Upper lobe of left lung (tissue), 6 donors: ENCODE data around the gene FBXO27. TPM values are rescaled to one million over a fixed set of nuclear protein-coding genes. Genes with fewer than 3 reads are reported as not detected.

Source experiments
- ATAC-seq, 2 donors: fragments of 200-7000 bp; cut with Tn5 transposase; one replicate each; pipeline ENCODE4 v1.9.1; 2022; ENCODE audit warnings: mild to moderate bottlenecking in 2 of 2, moderate library complexity in 2 of 2; ENCODE audit not compliant: low FRiP score in 2 of 2
- DNase-seq, 2 donors: peaks; one replicate each; pipeline ENCODE4 v3.0.0-alpha.2; 2019 to 2020
- H3K27ac ChIP-seq, 4 donors: fragments of 200-600 bp; sonication (generic); one replicate each; pipeline ENCODE4 v1.5.1; 2016 to 2019
- H3K27me3 ChIP-seq, 4 donors: fragments of 200-600 bp; sonication (generic); one replicate each; pipeline ENCODE4 v1.5.1; 2017 to 2019
- H3K36me3 ChIP-seq, 4 donors: fragments of 200-600 bp; sonication (generic); one replicate each; pipeline ENCODE4 v1.5.1; 2016 to 2019
- H3K4me1 ChIP-seq, 4 donors: fragments of 200-600 bp; sonication (generic); one replicate each; pipeline ENCODE4 v1.5.1; 2018 to 2019
- H3K4me3 ChIP-seq, 4 donors: fragments of 200-600 bp; sonication (generic); one replicate each; pipeline ENCODE4 v1.5.1; 2017 to 2019; ENCODE audit warnings: mild to moderate bottlenecking in 2 of 4, moderate library complexity in 1 of 4
- H3K9me3 ChIP-seq, 4 donors: fragments of 200-600 bp; sonication (generic); one replicate each; pipeline ENCODE4 v1.5.1; 2018 to 2019
- CTCF ChIP-seq, 6 experiments: fragments of 450-650 bp in 4 of 6; fragments of 200-600 bp in 2 of 6; sonication (generic) in 2 of 6; IDR thresholded peaks; one replicate each; pipeline ENCODE4 v1.5.1; 2016 to 2019; ENCODE audit warnings: antibody characterized with exemption in 6 of 6
- EP300 ChIP-seq, 4 donors: sonication (generic); formaldehyde crosslinking; IDR thresholded peaks; one replicate each; pipeline ENCODE4 v1.5.1; 2017; ENCODE audit warnings: antibody characterized with exemption in 4 of 4, control low read depth in 2 of 4
- POLR2A ChIP-seq, 4 donors: fragments of 450-650 bp; IDR thresholded peaks; one replicate each; pipeline ENCODE4 v1.5.1; 2016 to 2017; ENCODE audit warnings: antibody characterized with exemption in 4 of 4, mild to moderate bottlenecking in 2 of 4
- POLR2AphosphoS5 ChIP-seq, 2 donors: sonication (generic); formaldehyde crosslinking; IDR thresholded peaks; one replicate each; pipeline ENCODE4 v1.5.1; 2017; ENCODE audit warnings: antibody characterized with exemption in 2 of 2
- WGBS, 2 donors: methylation state at CpG; one replicate each; pipeline ENCODE4 v1.1.5; 2017 to 2018; 5-methylcytosine and 5-hydroxymethylcytosine counted together
- total RNA-seq, 6 donors: library from RNA; depleted of rRNA in 4 of 6; stranded (reverse); fragments of >200 nt in 4 of 6; gene quantifications; one replicate each; pipeline versions ENCODE4 v1.1.0 to v1.2.1, GENCODE V29; 2016 to 2021
- donor health status: DM: no; HTN: no; CAD: no; lungs with moderate emphysema.
- donor health status: DM: no; HTN: yes; CAD: no; lungs with severe emphysema.

FBXO27 gene
- total RNA-seq, 6 donors from 2014 or later, result 1.0 to 9.3 (median 6.3) TPM

- no peaks in the 10 kb centered on the region for H3K36me3 ChIP-seq
- H3K4me1 ChIP-seq, result no peaks in the 10 kb centered on the region
- H3K4me3 ChIP-seq, result no peak overlapping the region
- TF ChIP-seq POLR2AphosphoS5 (IDR thresholded peaks at IDR 0.05) (no peak), EP300 (IDR thresholded peaks at IDR 0.05) (no peak), CTCF (IDR thresholded peaks at IDR 0.05) (no peak), POLR2A (IDR thresholded peaks at IDR 0.05) (no peak)
- H3K27me3 ChIP-seq, result no peaks in the 10 kb centered on the region
- WGBS, 2 donors, result 95 to 98% methylated on average over 2 of the region's 2 CpGs
- no peak for ATAC-seq
- DNase-seq, result no peak
- H3K27ac ChIP-seq, result no peak overlapping the region
- no peaks in the 10 kb centered on the region for H3K9me3 ChIP-seq
Measured at GRCh38 chr19:39054091-39054470, 21.7 kb upstream of the FBXO27 start.

- H3K4me1 ChIP-seq, result no peaks in the 10 kb centered on the region
- no peak overlapping the region for H3K27ac ChIP-seq
- peak in 1 of 2 donors; percentile 56 for DNase-seq
- no peak overlapping the region for H3K4me3 ChIP-seq
- TF ChIP-seq EP300 (IDR thresholded peaks at IDR 0.05) (no peak), POLR2AphosphoS5 (IDR thresholded peaks at IDR 0.05) (no peak), POLR2A (IDR thresholded peaks at IDR 0.05) (no peak), CTCF (IDR thresholded peaks at IDR 0.05) (no peak)
- H3K36me3 ChIP-seq, result no peaks in the 10 kb centered on the region
- 85 to 88% methylated on average over 13 to 15 of the region's 18 CpGs for WGBS, 2 donors
- H3K27me3 ChIP-seq, result no peaks in the 10 kb centered on the region
- ATAC-seq, result peak in 1 of 2 donors; percentile 11
- H3K9me3 ChIP-seq, result no peaks in the 10 kb centered on the region
Measured at GRCh38 chr19:39053276-39054090, 21.1 kb upstream of the FBXO27 start.

- Histone ChIP-seq H3K27me3 (no peaks in the 10 kb centered on the region), H3K4me3 (no peak overlapping the region), H3K9me3 (no peaks in the 10 kb centered on the region), H3K36me3 (no peaks in the 10 kb centered on the region), H3K4me1 (no peaks in the 10 kb centered on the region), H3K27ac (no peak overlapping the region)
- ATAC-seq (no peak), DNase-seq (no peak)
- no peak for TF ChIP-seq EP300 (IDR thresholded peaks at IDR 0.05)
- TF ChIP-seq POLR2AphosphoS5 (IDR thresholded peaks at IDR 0.05), result no peak
- TF ChIP-seq POLR2A (IDR thresholded peaks at IDR 0.05), result no peak
- TF ChIP-seq CTCF (IDR thresholded peaks at IDR 0.05), result no peak
- 83 to 85% methylated on average over 9 of the region's 9 CpGs for WGBS, 2 donors
Measured at GRCh38 chr19:39052846-39053245, 20.5 kb upstream of the FBXO27 start.

- peak; percentile 30 to 63 for ATAC-seq
- Histone ChIP-seq H3K27ac (no peak overlapping the region), H3K27me3 (no peaks in the 10 kb centered on the region), H3K36me3 (no peaks in the 10 kb centered on the region), H3K4me1 (no peaks in the 10 kb centered on the region), H3K4me3 (no peak overlapping the region), H3K9me3 (no peaks in the 10 kb centered on the region)
- WGBS, 2 donors, result 12 to 24% methylated on average over 6 to 10 of the region's 10 CpGs
- peak; percentile 59 to 91 for DNase-seq
- TF ChIP-seq POLR2A (IDR thresholded peaks at IDR 0.05), result no peak
- peak; percentile 67 to 80 (median 74) for TF ChIP-seq CTCF (IDR thresholded peaks at IDR 0.05)
Measured at GRCh38 chr19:39052243-39052746, 19.9 kb upstream of the FBXO27 start.

GRCh38 chr19:39047073-39047472 lies 14.7 kb upstream of the FBXO27 start:
- H3K4me1 ChIP-seq, result no peaks in the 10 kb centered on the region
- no peak for DNase-seq
- H3K9me3 ChIP-seq, result no peaks in the 10 kb centered on the region
- ATAC-seq, result no peak
- TF ChIP-seq EP300 (IDR thresholded peaks at IDR 0.05) (no peak), POLR2AphosphoS5 (IDR thresholded peaks at IDR 0.05) (no peak), POLR2A (IDR thresholded peaks at IDR 0.05) (no peak), CTCF (IDR thresholded peaks at IDR 0.05) (no peak)
- H3K27me3 ChIP-seq, result no peaks in the 10 kb centered on the region
- H3K4me3 ChIP-seq, result no peak overlapping the region
- H3K27ac ChIP-seq, result no peak overlapping the region
- 78% methylated on average over 2 of the region's 2 CpGs for WGBS, 2 donors
- H3K36me3 ChIP-seq, result no peaks in the 10 kb centered on the region
